HG02973 (cell line): ENCODE results near the gene ERBB4.

Experiments used
- ATAC-seq: cut with Tn5 transposase; IDR thresholded peaks from one replicate; pipeline ENCODE4 v1.9.1; 2021; ENCODE audit warnings: moderate library complexity; ENCODE audit not compliant: unreplicated experiment

Gene ERBB4

DNA sequence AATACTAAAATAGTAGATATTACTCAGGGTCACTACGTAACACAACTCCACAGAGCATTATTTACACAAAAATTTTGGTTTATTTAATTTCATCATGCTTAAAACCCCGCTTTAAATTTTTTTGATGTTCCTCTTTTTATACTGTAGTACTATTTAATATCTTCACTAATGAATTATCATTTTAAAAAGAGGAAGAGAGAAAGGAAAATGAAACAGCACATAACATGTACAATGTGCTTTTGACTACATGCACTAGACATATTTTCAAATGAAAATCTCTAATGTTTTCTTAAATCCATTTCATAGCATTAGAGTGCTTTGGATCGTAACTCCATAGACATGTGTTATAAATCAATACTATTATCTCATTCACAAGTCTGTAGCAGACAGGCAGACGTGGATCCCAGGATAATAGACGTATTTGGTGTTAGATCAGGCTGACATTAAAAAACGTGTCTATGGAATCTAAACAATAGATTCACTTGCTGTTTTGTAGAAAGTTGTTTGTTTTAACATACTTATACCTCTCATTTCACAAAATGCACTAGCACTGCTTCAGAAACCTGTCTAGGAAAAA lies 1085.2 kb downstream of the ERBB4 start:
- no peak for ATAC-seq

GRCh38 chr2:211451642-211452041 lies 1087.0 kb downstream of the ERBB4 start:
- no peak for ATAC-seq

GRCh38 chr2:211449819-211450218 lies 1088.8 kb downstream of the ERBB4 start:
- no peak for ATAC-seq

DNA sequence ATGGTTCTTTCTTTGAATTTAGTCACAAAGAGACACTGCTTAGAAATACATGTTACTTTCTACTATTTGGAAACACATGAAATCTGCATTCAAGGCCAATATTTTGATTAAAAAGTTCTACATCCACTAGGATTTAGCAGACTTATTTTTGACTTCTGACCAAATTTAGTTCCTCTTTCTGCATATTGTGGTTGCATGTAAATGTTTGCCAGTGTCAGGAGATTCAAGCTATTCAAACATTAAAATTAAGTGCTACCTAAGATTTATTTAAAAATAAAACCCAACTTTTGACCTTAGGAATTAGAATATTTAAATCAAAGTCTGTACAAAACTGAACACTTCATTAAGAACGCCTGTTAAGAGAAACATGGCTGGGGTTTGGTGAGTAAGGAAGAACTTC lies 1091.1 kb downstream of the ERBB4 start:
- ATAC-seq, result no peak

DNA sequence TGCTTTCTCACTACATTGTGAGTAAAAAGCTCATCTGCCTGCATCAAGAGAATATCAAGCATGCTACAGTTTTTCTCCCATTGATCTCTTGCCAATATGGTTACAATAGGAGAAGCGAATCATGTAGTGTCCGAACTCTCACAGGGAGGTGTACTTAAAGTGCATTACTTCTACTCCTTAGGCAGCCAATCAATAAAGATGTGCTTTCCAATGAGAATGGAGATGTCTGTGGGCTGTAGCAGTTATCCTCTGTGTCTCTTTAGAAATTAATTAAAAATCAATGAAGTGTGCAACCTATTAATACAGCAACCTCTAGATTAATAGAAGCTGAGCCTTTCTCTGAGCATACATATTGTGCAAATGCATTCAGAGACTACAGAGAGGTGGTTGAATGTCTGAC lies 1098.5 kb downstream of the ERBB4 start:
- ATAC-seq, result no peak

DNA sequence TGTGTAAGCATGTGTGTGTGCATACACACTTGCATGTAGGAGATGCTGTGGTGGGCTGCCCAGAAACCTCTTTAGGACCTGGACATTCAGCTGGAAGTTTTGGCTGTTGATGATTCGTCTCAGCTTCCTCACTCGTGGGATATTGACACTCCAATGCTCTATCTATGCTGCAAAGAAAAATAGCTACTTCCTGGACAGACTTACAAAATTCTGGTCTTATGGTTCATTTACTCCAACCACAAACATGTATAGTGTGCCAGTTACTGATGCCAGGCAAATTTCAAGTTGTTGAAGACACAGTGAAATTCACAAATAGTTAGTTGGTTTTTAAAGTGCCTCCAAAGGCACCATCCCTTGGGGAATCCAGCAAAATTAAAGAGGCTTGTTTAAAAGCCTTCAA lies 1099.6 kb downstream of the ERBB4 start:
- no peak for ATAC-seq

GRCh38 chr2:211437396-211437795 lies 1101.2 kb downstream of the ERBB4 start:
- no peak for ATAC-seq

GRCh38 chr2:211436182-211436581 lies 1102.4 kb downstream of the ERBB4 start:
- no peak for ATAC-seq

DNA sequence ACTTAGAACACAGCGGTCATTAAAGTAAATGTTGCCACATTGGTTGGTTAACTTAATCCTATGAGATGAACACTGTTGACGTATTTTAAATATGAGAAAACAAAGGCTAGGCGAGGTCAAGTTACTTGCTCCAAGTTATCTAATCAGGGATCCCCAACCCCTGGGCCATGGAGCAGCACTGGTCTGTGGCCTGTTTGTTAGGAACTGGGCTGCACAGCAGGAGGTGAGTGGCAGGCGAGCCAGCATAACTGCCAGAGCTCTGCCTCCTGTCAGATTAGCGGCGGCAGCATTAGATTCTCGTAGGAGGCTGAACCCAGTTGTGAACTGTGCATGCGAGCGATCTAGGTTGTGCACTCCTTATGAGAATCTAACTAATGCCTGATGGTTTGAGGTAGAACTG lies 1103.3 kb downstream of the ERBB4 start:
- ATAC-seq, result no peak

DNA sequence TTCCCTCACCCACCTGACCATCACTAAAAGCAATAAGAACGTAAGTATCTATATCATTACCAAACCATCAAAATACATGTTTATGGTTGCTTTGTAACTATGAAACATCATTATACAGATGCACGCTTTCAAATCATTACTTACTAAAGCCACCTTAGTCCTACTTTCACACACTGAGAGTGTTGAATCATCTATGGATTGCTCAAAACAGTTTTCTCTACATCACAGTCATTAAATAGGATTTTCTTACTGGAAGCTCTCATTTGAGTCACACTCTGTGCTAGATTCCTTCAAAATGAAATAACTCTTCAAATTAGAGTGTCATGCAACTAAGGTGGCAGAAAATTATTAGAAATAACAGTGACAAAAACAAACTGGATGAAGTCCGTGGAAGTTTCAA lies 1103.8 kb downstream of the ERBB4 start:
- ATAC-seq, result no peak

GRCh38 chr2:211429256-211429920 lies 1109.2 kb downstream of the ERBB4 start:
- no peak for ATAC-seq

- no peak for ATAC-seq
These were observed 1112.4 kb downstream of the ERBB4 start for GRCh38 chr2:211426240-211426639.

DNA sequence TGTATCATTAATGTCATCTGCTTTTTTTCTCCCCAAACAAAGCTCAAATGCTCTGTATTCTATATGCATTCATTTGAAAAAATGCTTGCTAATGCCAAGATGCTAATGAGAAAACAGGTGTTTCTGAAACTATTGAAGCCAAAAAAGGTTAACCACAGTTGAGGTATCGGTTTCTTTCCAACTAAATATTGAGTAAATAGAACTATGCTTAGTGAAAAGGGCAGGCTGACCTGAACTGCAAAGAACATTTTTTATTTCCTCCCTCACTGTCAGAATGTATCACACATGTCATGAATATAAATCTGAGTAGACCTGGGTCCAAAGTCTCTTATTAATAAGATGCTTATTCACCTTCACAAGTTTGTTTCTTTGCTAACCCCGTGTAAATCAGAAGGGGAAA lies 1115.6 kb downstream of the ERBB4 start:
- ATAC-seq, result no peak

DNA sequence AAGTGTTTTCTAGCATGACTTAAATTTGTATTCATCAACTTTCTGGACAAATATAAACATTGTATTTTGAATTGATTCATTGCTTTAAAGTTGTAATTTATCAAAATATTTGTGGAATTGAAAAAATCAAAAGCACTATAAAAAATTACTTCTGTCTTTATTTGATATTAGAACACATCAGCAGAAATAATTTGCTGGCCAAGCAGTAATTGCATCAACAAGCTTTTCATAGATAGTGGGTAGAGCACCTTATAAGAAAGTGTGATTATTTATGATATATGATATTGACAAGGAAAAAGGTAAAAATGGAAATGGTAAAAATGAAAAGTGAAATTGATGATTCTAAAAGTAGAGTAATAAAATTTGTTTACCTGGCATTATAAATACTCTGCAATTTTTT lies 1121.1 kb downstream of the ERBB4 start:
- ATAC-seq, result no peak

DNA sequence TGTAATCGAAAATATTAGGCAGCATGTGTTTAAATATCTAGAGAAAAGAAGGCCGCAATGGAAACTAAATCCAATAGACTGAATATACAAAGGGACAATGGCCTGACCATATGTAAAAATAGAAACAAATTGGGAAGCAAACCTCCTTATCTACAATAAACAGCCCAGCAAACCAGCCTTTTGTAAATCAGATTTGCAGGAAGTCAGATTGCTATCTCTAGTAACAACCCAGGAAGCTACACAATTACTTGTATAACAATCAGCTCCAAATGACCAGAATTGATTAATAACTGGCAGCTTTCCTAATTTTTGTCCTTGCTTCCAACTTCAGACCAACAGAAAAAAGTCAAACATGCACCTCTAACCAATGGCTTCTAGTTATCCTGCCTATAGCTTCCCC lies 1122.2 kb downstream of the ERBB4 start:
- no peak for ATAC-seq

GRCh38 chr2:211413746-211414145 lies 1124.9 kb downstream of the ERBB4 start:
- no peak for ATAC-seq

GRCh38 chr2:211408483-211408891 lies 1130.1 kb downstream of the ERBB4 start:
- ATAC-seq, result no peak

GRCh38 chr2:211407076-211407475 lies 1131.5 kb downstream of the ERBB4 start:
- no peak for ATAC-seq

DNA sequence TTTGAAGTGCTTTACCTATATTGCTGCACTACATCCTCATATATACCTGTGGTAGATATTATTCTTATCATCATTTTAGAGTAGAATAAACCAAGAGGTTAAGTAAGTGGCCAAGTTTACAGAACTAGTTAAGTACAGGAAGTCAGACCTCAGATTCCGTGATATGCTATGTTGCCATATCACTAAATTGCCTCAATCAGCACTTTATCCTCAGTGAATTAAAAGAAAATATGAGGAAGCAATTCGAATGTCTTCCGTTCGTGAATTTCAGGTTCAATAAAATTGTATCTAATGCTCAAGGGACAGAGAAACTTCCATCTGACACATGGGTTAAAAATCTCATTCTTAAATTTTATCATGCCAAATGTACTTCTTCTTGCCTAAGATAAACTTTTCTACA lies 1133.6 kb downstream of the ERBB4 start:
- no peak for ATAC-seq

GRCh38 chr2:211404098-211404497 lies 1134.5 kb downstream of the ERBB4 start:
- ATAC-seq, result no peak

- no peak for ATAC-seq
These were observed 1137.3 kb downstream of the ERBB4 start for GRCh38 chr2:211401328-211401727.

- no peak for ATAC-seq
These were observed 1140.8 kb downstream of the ERBB4 start for GRCh38 chr2:211397764-211398163.

- ATAC-seq, result no peak
These were observed 1141.8 kb downstream of the ERBB4 start for GRCh38 chr2:211396815-211397214.
